ENCODE results near the gene ZFP91. TPM values are rescaled to one million over a fixed set of nuclear protein-coding genes. Genes with fewer than 3 reads are reported as not detected.

Gene ZFP91
- total and polyA plus RNA-seq, 9 of the 15 experiments (the other 6 are each of a cell fraction or from before 2014, with no cell fraction given), result 17.6 to 58.3 (median 34.0) TPM

DNA sequence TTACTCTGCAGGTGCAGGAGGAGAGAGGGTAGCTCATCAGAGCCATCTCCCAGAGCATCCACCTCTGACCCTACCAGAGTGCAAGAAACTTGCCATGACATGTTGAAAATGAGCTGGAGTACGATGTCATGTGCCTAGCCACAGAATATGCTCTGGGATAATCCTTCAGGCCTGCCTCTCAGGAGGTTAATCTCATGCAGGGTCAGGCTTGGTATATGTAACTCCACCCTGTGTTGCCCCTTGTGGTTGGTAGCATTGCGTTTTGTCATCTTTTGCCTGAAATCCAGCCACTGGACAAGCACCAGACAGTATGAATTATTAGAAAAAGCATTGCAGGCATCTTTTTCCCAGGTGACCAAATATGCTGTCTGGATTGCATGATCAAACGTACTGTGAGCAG, 79.8 kb downstream of the ZFP91 start (continued):
- TF ChIP-seq SAFB (IDR thresholded peaks at IDR 0.05; ENCODE audit: borderline replicate concordance, low read depth, low read length) (no peak), KAT7 (CRISPR knock-in tag; IDR thresholded peaks at IDR 0.05; ENCODE audit: borderline replicate concordance) (no peak), SUPT5H (IDR thresholded peaks at IDR 0.05) (no peak), YY1 (IDR thresholded peaks at IDR 0.05; ENCODE audit: borderline replicate concordance in 1 of 3, control insufficient read depth in 1 of 3, extremely low read depth in 1 of 3, insufficient read depth in 3 of 3, insufficient read length in 1 of 3, insufficient replicate concordance in 2 of 3, low read depth in 1 of 3, low read length in 2 of 3) (no peak), KLF13 (tag; IDR thresholded peaks at IDR 0.05; ENCODE audit: borderline replicate concordance, low read depth) (no peak), NKRF (IDR thresholded peaks at IDR 0.05; ENCODE audit: borderline replicate concordance) (no peak), BMI1 (IDR thresholded peaks at IDR 0.05; ENCODE audit: low read length) (no peak), ASH1L (IDR thresholded peaks at IDR 0.05; ENCODE audit: borderline replicate concordance, low read depth, partially characterized antibody) (no peak), FOXM1 (IDR thresholded peaks at IDR 0.05; ENCODE audit: low read depth) (no peak), FOXM1 (CRISPR knock-in tag; IDR thresholded peaks at IDR 0.05; ENCODE audit: low read depth) (no peak), BACH1 (tag; IDR thresholded peaks at IDR 0.05) (no peak)
- TF ChIP-seq, protein P1, sequence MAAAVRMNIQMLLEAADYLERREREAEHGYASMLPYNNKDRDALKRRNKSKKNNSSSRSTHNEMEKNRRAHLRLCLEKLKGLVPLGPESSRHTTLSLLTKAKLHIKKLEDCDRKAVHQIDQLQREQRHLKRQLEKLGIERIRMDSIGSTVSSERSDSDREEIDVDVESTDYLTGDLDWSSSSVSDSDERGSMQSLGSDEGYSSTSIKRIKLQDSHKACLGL (CRISPR knock-in tag; IDR thresholded peaks at IDR 0.05; ENCODE audit: borderline replicate concordance, poor library complexity, severe bottlenecking), result no peak

Data from K562 (cell line).